GM12872 (cell line): ENCODE measurements around the gene ATP2B3.

Experiments used
- CTCF ChIP-seq: IDR thresholded peaks from 3 replicates; pipeline ENCODE4 v1.5.1; 2011; ENCODE audit warnings: low read depth, mild to moderate bottlenecking, low read length, moderate library complexity; ENCODE audit not compliant: insufficient read depth

The ATP2B3 gene

GRCh38 chrX:153614818-153615217, 97.4 kb downstream of the ATP2B3 start:
- TF ChIP-seq CTCF, result no peak

GRCh38 chrX:153620576-153620975, 103.1 kb downstream of the ATP2B3 start:
- no peak for TF ChIP-seq CTCF

- no peak for TF ChIP-seq CTCF
Observed at GRCh38 chrX:153621949-153622598, 104.6 kb downstream of the ATP2B3 start.

GRCh38 chrX:153622661-153623309, 105.3 kb downstream of the ATP2B3 start:
- no peak for TF ChIP-seq CTCF

GRCh38 chrX:153623310-153624029, 106.0 kb downstream of the ATP2B3 start:
- no peak for TF ChIP-seq CTCF

GRCh38 chrX:153624196-153625091, 107.0 kb downstream of the ATP2B3 start:
- TF ChIP-seq CTCF, result no peak
